ENCODE measurements around the gene KRT15.

Gene KRT15

DNA sequence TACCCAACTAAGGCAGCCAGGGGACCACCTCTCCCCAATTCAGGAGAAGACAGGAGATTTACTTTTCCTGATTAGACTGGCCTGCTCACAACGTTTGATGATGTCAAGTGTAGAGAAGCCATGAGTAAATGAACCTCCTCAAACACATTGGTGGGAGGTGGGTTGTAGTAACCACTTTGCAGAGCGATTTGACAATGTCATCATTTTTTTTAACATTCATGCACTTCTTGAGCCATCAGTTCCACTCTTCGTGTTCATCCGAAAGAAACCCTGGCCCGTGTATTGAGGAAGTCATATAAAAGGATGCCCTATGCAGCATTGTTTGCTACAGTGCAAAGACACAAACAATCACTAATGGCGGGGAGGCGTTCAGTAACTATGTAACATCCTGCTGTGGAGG is 14.9 kb upstream of the KRT15 start:
- no peak overlapping the region for H3K27ac Mint-ChIP-seq
- H3K4me3 Mint-ChIP-seq: no peak overlapping the region
- TF ChIP-seq, protein P1, sequence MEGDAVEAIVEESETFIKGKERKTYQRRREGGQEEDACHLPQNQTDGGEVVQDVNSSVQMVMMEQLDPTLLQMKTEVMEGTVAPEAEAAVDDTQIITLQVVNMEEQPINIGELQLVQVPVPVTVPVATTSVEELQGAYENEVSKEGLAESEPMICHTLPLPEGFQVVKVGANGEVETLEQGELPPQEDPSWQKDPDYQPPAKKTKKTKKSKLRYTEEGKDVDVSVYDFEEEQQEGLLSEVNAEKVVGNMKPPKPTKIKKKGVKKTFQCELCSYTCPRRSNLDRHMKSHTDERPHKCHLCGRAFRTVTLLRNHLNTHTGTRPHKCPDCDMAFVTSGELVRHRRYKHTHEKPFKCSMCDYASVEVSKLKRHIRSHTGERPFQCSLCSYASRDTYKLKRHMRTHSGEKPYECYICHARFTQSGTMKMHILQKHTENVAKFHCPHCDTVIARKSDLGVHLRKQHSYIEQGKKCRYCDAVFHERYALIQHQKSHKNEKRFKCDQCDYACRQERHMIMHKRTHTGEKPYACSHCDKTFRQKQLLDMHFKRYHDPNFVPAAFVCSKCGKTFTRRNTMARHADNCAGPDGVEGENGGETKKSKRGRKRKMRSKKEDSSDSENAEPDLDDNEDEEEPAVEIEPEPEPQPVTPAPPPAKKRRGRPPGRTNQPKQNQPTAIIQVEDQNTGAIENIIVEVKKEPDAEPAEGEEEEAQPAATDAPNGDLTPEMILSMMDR (IDR thresholded peaks at IDR 0.05; ENCODE audit: unreplicated experiment in 3 of 3): no peak
- H3K9me3 Mint-ChIP-seq: no peaks in the 10 kb centered on the region
- peaks cover 24% of the 10 kb centered on the region for H3K4me1 Mint-ChIP-seq
- H3K27me3 Mint-ChIP-seq (ENCODE audit: low read depth): peaks cover 63% of the 10 kb centered on the region
- H3K36me3 Mint-ChIP-seq (ENCODE audit: low read depth): no peaks in the 10 kb centered on the region

DNA sequence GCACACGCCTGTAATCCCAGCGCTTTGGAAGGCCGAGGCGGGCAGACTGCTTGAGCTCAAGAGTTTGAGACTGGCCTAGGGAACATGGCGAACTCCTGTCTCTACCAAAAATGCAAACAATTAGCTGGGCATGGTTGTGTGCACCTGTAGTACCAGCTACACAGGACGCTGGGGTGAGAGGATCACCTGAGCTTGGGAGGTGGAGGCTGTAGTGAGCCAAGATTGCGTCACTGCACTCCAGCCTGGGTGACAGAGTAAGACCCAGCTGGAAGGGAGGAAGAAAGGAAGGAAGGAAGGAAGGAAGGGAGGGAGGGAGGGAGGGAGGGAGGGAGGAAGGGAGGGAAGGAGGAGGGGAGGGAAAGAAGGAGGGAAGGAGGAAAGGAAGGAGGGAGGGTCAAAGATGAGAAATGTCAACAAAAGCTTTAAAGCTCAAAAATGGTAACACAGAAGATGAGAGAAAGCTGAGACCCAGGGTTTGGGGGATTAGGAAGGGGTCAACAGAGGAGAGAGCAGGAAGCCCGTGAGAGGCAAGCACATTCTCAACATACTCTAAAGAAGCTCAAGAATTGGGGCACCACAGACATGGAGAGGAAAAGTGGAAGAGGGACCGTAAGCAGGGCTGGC is 14.4 kb upstream of the KRT15 start:
- Mint-ChIP-seq H3K9me3 (no peaks in the 10 kb centered on the region), H3K4me3 (no peak overlapping the region), H3K27ac (peak overlapping the region in 2 of 3 experiments; percentile 11 to 43), H3K27me3 (ENCODE audit: low read depth) (peaks cover 68% of the 10 kb centered on the region), H3K4me1 (peaks cover 21% of the 10 kb centered on the region), H3K36me3 (ENCODE audit: low read depth) (no peaks in the 10 kb centered on the region)
- TF ChIP-seq, protein P1 (IDR thresholded peaks at IDR 0.05; ENCODE audit: unreplicated experiment in 3 of 3): no peak

DNA sequence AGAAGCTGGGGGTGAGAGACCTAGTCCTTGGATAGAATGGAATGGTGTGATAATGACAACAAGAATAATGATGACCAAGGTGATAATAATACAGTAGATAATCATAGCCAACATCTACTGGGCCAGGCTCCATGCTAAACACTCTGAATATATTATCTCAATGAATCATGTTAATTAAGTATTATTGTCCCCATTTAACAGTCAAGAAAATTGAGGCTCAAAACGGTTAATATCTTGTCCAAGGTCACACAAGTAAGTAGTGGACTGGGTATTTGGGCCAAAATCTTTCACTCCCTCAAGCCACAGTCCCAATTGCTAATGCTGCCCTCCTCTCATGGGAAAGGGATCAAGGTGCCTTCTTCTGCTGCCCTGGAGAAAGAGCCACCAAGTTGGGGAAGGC is 13.3 kb upstream of the KRT15 start:
- TF ChIP-seq, protein P1 (IDR thresholded peaks at IDR 0.05; ENCODE audit: unreplicated experiment in 3 of 3): no peak
- Mint-ChIP-seq H3K4me1 (peaks cover 18% of the 10 kb centered on the region), H3K4me3 (no peak overlapping the region), H3K36me3 (ENCODE audit: low read depth) (peaks cover under 1% of the 10 kb centered on the region), H3K9me3 (no peaks in the 10 kb centered on the region), H3K27ac (peak overlapping the region in 1 of 3 experiments; percentile 18), H3K27me3 (ENCODE audit: low read depth) (peaks cover 73% of the 10 kb centered on the region)

DNA sequence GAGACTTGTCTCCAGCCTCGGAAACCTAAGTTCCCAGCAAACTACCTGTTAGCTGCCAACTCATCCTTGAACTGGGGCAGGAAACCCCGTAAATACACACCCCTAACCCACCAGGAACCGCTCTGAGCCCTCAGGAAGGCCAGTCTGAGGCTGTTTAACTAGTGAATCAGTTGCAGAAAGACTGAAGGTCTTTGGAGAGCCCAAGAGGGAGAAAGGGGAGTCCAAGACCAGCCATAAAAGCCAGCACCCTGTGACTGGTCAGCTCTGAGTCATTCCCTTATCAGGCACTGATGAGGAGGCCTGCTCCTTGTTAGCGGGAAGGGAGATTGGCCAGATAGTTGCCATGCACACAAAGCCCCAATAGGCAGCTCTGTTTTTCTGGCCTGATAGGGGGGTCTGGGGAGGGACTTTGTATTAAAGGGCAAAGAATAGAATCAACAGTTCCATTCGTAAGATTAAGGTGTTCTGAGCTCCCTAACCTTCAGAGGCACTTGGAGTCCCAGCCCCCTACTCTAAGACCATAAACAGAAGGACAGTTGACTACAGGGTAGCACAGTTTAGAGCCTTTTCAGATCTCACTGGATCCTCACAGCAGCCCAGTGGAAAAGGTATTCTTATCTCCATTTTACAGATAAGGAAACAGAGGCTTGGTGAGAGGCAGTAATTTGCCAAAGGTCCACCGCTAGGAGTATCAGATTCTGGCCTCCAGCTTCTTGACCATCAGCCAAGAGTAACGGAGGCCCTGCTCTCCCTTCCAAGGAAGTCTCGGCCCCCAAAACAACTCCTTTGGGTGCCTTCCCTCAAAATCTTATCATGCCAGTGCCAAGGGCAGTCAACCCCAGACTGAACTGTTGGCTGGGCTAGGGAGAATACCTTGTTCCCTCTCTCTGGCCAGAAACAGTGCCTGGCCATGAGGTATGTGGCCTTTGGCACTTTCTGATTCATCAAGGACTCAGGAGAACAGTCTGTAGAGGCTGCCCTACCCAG is 11.7 kb upstream of the KRT15 start:
- no peaks in the 10 kb centered on the region for H3K9me3 Mint-ChIP-seq
- H3K4me3 Mint-ChIP-seq: peak overlapping the region in 2 of 3 experiments; percentile 23 to 38
- peaks cover 3% of the 10 kb centered on the region for H3K36me3 Mint-ChIP-seq (ENCODE audit: low read depth)
- peak overlapping the region; percentile 14 to 89 (median 65) for H3K27ac Mint-ChIP-seq
- peaks cover 85% of the 10 kb centered on the region for H3K27me3 Mint-ChIP-seq (ENCODE audit: low read depth)
- H3K4me1 Mint-ChIP-seq: peaks cover 17% of the 10 kb centered on the region
- TF ChIP-seq, protein P1 (IDR thresholded peaks at IDR 0.05; ENCODE audit: unreplicated experiment in 3 of 3): no peak

DNA sequence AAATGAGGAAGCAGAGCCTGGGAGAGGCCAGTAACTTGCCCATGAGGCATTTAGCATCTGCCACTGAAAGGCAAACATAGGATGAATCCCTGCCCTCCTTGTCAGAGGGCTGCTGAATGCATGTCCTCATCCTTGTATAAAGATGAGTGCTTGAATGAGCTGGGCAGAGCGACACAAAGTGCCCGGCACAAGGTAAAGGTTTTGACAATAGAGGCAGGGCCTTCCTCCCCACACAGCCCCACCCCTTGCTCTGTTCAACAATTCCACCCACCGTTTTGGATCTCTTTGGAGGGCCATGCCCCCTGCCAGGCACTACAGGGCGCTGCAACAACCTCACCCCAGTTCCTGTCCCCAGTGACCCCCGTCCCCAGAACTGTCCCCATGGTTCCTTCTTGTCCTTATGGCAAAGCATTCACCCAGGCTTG is 10.8 kb upstream of the KRT15 start:
- H3K9me3 Mint-ChIP-seq: no peaks in the 10 kb centered on the region
- peaks cover 13% of the 10 kb centered on the region for H3K4me1 Mint-ChIP-seq
- peaks cover 90% of the 10 kb centered on the region for H3K27me3 Mint-ChIP-seq (ENCODE audit: low read depth)
- peak overlapping the region; percentile 14 to 89 (median 65) for H3K27ac Mint-ChIP-seq
- H3K36me3 Mint-ChIP-seq (ENCODE audit: low read depth): peaks cover 7% of the 10 kb centered on the region
- peak overlapping the region; percentile 60 to 82 (median 81) for H3K4me3 Mint-ChIP-seq
- TF ChIP-seq, protein P1 (IDR thresholded peaks at IDR 0.05; ENCODE audit: unreplicated experiment in 3 of 3): no peak
